Measurements from ENCODE around the gene CLMN.

GRCh38 chr14:95138876-95139275, 180.8 kb downstream of the CLMN start:
- TF ChIP-seq EZH2 (IDR thresholded peaks at IDR 0.05) (no peak), POLR2AphosphoS5 (IDR thresholded peaks at IDR 0.05; ENCODE audit: borderline replicate concordance, low read depth, low read length) (no peak), FOXP2 (optimal IDR thresholded peaks at IDR 0.05; ENCODE audit: control extremely low read depth, extremely low read length, insufficient read depth) (no peak)
